OCI-LY1 (cell line): ENCODE data around the gene TEX53.

ENCODE experiments used
- CTCF ChIP-seq: fragments of 200-600 bp; sonication (generic), shearing (Covaris generic); IDR thresholded peaks from 2 replicates; pipeline ENCODE4 v1.5.1; 2017; ENCODE audit warnings: mild to moderate bottlenecking, antibody characterized with exemption, low read length, moderate library complexity, mixed read lengths
- EZH2 ChIP-seq: fragments of 200-600 bp; sonication (generic), shearing (Covaris generic); IDR thresholded peaks from 2 replicates; pipeline ENCODE4 v1.8.0; 2017; ENCODE audit warnings: borderline replicate concordance, mixed run types, mild to moderate bottlenecking, antibody characterized with exemption, low read length, moderate library complexity, mixed read lengths

DNA sequence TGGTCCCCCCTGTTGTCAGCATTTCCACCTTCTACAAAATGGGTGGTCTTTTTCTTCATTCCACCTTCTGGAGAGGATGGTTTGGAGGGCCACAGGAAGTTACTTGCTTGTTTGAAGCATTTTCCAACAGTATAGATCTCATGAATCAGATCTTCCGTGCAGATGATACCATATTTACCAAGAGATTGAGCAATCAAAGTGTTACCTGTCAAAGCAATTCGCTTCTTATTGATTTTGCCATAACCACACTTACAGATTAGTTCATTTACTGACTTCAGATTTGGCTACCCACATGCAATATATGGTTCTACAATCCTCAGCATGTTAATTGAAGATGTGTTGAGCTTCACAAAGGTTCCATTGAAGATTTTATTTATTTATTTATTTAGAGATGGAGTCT lies 38.3 kb upstream of the TEX53 start:
- TF ChIP-seq CTCF (no peak), EZH2 (no peak)
